Measurements from ENCODE around the gene RTL1. TPM values are rescaled to one million over a fixed set of nuclear protein-coding genes. Genes with fewer than 3 reads are reported as not detected.
A peak's percentile ranks its signal among the peaks of the same experiment; 100 is the strongest.

Gene RTL1
- total and polyA plus RNA-seq, 5 experiments from 2014 or later, result not detected

DNA sequence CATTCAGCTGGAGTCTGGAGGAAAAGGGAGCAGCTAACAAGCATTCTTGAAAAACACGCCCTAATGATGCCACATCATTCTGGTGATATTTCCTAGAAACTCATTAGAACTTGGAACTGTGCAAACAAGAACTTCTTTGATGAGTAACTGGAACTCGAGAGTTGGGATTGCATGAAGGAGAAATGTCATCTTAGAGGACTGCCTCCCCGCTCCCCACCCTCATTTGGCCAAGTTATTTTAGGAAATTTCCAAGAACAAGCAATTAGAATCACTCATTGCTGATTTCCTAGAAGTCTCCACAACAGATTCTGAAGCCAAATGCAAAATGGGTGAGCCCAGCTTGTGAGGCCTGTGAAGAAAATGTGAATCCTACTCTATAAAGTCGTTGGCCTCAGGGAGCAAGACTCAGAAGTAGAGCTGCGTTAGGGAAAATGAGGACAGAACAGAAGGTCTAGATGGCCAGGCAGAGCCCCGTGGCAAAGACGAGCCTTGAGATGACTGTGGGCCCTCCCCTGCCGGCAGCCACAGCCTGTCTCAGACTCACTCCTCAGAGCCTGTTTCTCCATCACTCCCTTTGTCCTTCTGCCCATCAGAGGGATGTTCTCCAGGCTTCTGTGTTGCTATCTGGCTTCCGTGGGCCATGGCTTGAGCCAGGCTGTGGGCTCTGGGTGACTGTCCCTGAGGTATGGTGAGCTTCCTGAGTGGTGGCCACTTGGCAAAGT, 38.4 kb downstream of the RTL1 start:
- Mint-ChIP-seq H3K27me3 (peaks cover 0 to 10% (median 5%) of the 10 kb centered on the region in 5 donors), H3K9me3 (no peaks in the 10 kb centered on the region), H3K4me1 (no peaks in the 10 kb centered on the region), H3K36me3 (no peaks in the 10 kb centered on the region), H3K27ac (no peak overlapping the region), H3K4me3 (no peak overlapping the region)
- DNase-seq (peak in 1 of 10 donors; percentile 4), ATAC-seq (no peak)
- POLR2A ChIA-PET, result no interaction called here

DNA sequence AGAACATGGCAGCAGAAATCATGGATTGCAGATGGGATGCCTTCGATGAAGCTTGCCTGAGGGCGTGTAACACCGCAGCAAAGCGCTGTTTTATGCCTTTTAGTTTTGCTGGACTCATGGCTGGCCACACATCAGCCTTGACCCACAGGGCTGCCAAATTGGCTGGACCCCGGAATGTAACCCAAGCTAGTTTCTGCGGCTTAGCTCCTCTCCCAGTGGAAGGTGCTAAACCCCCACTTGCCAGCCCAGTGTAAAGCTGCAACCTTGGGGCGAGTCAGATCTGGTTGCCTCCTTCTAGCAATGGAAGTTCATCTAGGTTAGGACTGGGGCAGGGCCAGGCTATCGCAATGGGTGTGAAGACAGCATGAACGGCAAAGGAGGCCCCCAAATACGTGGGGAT, 39.3 kb downstream of the RTL1 start:
- H3K4me3 Mint-ChIP-seq, result no peak overlapping the region
- H3K27ac Mint-ChIP-seq, result no peak overlapping the region
- POLR2A ChIA-PET, result no interaction called here
- H3K4me1 Mint-ChIP-seq, result no peaks in the 10 kb centered on the region
- DNase-seq (peak in 1 of 10 donors; percentile 32), ATAC-seq (no peak)
- H3K36me3 Mint-ChIP-seq, result no peaks in the 10 kb centered on the region
- peaks cover 0 to 16% (median 10%) of the 10 kb centered on the region in 5 donors for H3K27me3 Mint-ChIP-seq
- H3K9me3 Mint-ChIP-seq, result no peaks in the 10 kb centered on the region

DNA sequence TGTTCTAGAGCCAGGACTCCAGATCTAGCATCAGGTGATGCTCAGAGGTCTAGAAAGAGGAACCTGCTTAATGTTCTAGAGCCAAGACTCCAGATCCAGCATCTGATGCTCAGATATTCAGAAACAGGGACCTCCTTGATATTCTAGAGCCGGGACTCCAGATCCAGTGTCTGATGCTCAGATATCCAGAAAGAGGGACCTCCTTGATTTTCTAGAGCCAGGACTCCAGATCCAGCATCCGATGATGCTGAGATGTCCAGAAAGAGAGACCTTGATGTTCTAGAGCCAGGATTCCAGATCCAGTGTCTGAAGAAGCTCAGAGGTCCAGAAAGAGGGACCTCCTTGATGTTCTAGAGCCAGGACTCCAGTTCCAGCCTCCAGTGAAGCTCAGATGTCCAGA, 40.7 kb downstream of the RTL1 start:
- Mint-ChIP-seq H3K36me3 (no peaks in the 10 kb centered on the region), H3K27me3 (peaks cover 0 to 16% (median 12%) of the 10 kb centered on the region in 5 donors), H3K4me1 (no peaks in the 10 kb centered on the region), H3K4me3 (no peak overlapping the region), H3K27ac (peak overlapping the region in 1 of 10 donors; percentile 5), H3K9me3 (no peaks in the 10 kb centered on the region)
- DNase-seq (no peak), ATAC-seq (no peak)
- POLR2A ChIA-PET, result no interaction called here

DNA sequence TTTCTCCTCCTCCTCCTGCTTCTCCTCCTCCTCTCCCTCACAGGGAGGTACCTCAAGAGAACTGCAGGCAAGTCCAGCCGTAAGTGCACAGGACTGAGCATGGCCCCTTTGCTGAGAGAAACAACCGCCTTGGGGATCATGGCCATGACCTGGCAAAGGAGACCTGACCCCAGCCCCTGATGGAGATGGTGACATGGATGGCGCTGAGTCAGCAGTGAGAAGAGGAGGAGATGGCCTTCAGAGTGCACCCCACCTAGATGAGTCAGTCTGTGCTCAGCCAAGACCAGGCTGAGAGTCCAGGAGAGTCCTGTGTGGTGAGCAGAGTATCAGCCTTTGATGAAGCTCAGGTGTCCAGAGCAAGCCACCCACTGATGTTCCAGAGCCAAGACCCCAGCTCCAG, 41.2 kb downstream of the RTL1 start:
- H3K27me3 Mint-ChIP-seq, result peaks cover 0 to 16% (median 12%) of the 10 kb centered on the region in 5 donors
- no peaks in the 10 kb centered on the region for H3K9me3 Mint-ChIP-seq
- DNase-seq, result peak in 1 of 10 donors; percentile 50
- H3K27ac Mint-ChIP-seq, result no peak overlapping the region
- H3K36me3 Mint-ChIP-seq, result no peaks in the 10 kb centered on the region
- POLR2A ChIA-PET, result no interaction called here
- no peaks in the 10 kb centered on the region for H3K4me1 Mint-ChIP-seq
- ATAC-seq, result no peak
- no peak overlapping the region for H3K4me3 Mint-ChIP-seq

DNA sequence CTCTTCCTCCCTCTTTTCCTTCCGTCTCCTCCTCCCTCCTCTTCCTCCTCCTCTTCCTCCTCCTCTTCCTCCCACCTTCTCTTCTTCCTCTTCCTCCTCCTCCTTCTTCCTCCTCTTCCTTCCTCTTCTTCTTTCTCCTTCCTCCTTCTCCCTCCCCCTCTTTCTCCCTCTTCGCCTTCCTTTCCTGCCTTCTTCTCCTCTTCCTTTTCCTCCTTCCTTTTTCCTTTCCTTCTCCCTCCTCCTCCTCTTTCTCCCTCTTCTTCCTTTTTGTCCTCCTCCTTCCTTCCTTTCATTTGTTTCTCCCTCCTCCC, 41.6 kb downstream of the RTL1 start:
- DNase-seq (no peak), ATAC-seq (no peak)
- H3K9me3 Mint-ChIP-seq, result no peaks in the 10 kb centered on the region
- peaks cover 0 to 16% (median 12%) of the 10 kb centered on the region in 5 donors for H3K27me3 Mint-ChIP-seq
- no peak overlapping the region for H3K4me3 Mint-ChIP-seq
- POLR2A ChIA-PET, result no interaction called here
- H3K36me3 Mint-ChIP-seq, result no peaks in the 10 kb centered on the region
- no peak overlapping the region for H3K27ac Mint-ChIP-seq
- H3K4me1 Mint-ChIP-seq, result no peaks in the 10 kb centered on the region

DNA sequence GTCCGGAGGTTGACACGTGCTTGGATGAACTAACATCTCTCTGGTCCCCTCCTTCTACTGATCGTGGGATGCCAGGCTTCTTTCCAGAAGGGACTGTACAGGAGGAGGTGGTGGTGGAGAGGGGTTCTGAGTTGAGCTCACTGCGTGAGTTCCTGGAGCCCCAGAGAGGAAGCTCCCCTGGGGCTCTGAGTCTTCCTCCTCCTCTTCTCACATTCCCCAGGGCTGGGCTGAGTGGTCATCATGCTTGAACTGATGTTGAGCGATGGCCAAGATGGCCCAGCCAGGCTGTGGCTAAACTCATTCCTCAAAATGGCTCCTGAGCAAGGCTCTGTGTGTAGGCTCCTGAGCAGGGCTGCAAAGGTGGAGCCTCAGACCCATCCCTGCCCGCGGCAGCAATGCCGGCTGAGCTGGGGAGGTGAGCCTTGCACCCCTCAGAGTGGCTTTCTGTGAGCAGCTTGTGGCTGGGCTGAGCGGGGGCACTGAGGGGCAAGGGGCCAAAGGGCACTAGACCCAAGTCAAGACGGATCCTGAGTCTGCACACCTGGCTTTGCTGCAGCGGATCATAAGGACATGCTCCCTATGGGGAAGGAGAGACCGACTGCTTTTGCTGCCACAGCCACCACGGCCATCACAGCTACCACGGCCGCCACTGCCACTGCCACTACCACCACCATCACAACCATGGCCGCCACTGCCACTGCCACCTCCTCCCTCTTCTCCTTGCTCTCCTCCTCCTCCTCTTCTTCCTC, 42.2 kb downstream of the RTL1 start:
- Mint-ChIP-seq H3K36me3 (no peaks in the 10 kb centered on the region), H3K27me3 (peaks cover 0 to 16% (median 12%) of the 10 kb centered on the region in 5 donors), H3K4me3 (no peak overlapping the region), H3K27ac (no peak overlapping the region), H3K4me1 (no peaks in the 10 kb centered on the region), H3K9me3 (no peaks in the 10 kb centered on the region)
- ATAC-seq (no peak), DNase-seq (peak in 1 of 10 donors; percentile 30)
- POLR2A ChIA-PET, result no interaction called here

DNA sequence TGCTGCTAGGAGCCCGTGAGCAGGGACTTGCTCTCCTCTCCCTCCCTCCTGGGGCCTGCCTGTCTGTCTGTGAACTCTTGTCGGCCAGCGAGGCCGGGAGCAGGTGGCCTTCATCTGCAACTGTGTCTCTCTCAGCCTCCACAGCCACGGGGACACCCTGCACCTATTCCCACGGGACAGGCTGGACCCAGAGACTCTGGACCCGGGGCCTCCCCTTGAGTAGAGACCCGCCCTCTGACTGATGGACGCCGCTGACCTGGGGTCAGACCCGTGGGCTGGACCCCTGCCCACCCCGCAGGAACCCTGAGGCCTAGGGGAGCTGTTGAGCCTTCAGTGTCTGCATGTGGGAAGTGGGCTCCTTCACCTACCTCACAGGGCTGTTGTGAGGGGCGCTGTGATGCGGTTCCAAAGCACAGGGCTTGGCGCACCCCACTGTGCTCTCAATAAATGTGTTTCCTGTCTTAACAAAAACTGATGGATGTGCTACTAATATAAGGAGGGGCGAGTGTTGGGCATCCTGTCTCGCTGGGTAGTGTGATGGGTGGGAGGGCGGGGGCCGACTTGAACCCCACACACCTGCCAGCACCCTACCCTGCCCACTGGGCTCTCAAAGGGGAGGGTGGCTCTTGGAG, 42.9 kb downstream of the RTL1 start:
- H3K4me3 Mint-ChIP-seq, result no peak overlapping the region
- H3K4me1 Mint-ChIP-seq, result no peaks in the 10 kb centered on the region
- ATAC-seq, result no peak
- no peaks in the 10 kb centered on the region for H3K36me3 Mint-ChIP-seq
- peaks cover 0 to 16% (median 10%) of the 10 kb centered on the region in 5 donors for H3K27me3 Mint-ChIP-seq
- POLR2A ChIA-PET, result no interaction called here
- H3K9me3 Mint-ChIP-seq, result no peaks in the 10 kb centered on the region
- H3K27ac Mint-ChIP-seq, result no peak overlapping the region
- DNase-seq, result no peak

DNA sequence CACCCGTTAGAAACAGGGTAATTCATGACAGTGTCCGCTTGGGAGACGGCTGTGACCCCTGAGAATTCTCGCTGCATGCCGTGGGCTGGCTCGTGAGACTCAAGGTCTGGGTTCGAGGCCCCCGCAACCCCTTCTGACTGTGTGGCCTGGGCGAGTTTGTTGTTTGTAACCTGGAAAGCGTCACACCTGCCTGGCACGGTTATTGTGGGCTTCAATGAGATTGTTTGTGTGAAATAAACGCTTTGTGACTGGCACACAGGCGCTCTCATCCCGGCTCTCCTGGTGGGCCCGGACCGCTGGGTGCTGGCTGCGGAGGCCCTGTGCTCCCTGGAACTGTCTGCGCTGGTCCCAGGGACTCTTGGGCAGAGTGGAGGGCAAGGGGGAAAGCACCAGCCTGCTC, 43.7 kb downstream of the RTL1 start:
- H3K9me3 Mint-ChIP-seq, result no peaks in the 10 kb centered on the region
- no peaks in the 10 kb centered on the region for H3K36me3 Mint-ChIP-seq
- no peaks in the 10 kb centered on the region for H3K4me1 Mint-ChIP-seq
- H3K4me3 Mint-ChIP-seq, result no peak overlapping the region
- no peak overlapping the region for H3K27ac Mint-ChIP-seq
- POLR2A ChIA-PET, result no interaction called here
- H3K27me3 Mint-ChIP-seq, result peaks cover 0 to 16% (median 10%) of the 10 kb centered on the region in 5 donors
- DNase-seq (no peak), ATAC-seq (no peak)

DNA sequence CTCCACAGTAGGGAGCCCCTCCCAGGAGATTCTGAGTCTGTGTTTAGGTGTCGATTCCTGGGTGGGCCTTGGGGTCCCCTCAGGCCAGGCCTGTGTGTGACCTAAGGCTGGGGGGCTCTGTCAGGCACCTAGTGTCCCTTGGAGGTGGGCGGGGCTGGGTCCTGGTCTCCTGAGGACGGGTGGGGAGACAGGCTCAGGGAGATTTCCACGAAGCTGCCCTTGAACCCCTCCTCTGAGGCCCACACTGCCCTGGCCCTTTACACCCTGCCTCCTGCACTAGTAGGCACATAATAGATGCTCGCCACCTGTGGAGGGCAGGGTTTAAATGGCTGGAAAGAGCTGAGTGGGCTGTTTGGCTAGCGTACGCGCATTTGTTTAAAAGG, 44.7 kb downstream of the RTL1 start:
- H3K9me3 Mint-ChIP-seq, result no peaks in the 10 kb centered on the region
- DNase-seq (no peak), ATAC-seq (no peak)
- H3K27ac Mint-ChIP-seq, result no peak overlapping the region
- POLR2A ChIA-PET, result no interaction called here
- H3K36me3 Mint-ChIP-seq, result no peaks in the 10 kb centered on the region
- no peak overlapping the region for H3K4me3 Mint-ChIP-seq
- H3K27me3 Mint-ChIP-seq, result peaks cover 0 to 16% (median 10%) of the 10 kb centered on the region in 5 donors
- H3K4me1 Mint-ChIP-seq, result no peaks in the 10 kb centered on the region

DNA sequence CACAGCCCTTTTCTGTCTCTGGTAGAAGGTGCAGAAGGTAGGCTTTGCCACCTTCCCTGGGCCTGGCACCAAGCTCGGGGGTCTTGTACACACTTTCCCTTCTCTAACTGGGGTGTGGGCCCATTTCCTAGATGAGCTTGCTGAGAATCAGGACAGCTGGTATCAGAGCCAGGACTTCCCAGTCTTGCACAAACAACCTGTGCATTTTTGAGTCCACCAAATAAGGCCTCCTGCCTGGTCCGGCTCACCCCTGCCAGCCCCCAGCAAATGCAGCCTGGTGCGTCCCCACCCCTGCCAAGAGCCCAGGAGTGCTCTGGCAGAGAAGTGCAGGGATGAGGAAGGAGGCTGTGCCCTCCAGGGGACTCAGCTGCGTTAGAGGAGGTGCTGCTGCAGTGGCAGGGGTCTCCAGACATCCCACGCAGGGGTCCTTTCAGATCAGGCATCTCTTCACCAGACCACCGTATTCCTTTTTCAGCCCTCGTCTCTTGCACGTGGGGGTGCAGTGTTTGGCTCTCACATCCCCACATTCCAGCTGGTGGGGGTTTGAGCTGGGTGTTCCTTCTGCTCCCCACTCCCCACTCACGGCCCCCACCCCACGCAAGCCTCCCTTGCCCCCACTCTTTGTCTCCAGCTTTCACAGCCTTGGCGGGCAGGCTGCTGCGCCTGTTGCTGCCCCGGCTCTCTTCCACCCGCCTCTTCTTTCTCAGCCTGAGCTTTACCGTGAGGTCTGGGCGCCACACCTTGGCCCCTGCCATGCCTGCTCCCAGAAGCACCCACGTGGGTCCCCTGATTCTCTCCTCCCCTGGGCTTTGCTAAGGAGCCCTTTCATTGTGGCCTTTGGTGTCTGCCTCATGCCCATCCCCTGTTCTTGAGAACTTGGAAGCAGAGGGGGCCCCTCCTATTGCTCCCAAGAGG, 45.3 kb downstream of the RTL1 start:
- H3K36me3 Mint-ChIP-seq, result no peaks in the 10 kb centered on the region
- ATAC-seq (no peak), DNase-seq (peak in 1 of 10 donors; percentile 52)
- H3K27me3 Mint-ChIP-seq, result peaks cover 0 to 16% (median 10%) of the 10 kb centered on the region in 5 donors
- H3K27ac Mint-ChIP-seq, result no peak overlapping the region
- H3K4me3 Mint-ChIP-seq, result no peak overlapping the region
- POLR2A ChIA-PET, result no interaction called here
- no peaks in the 10 kb centered on the region for H3K9me3 Mint-ChIP-seq
- no peaks in the 10 kb centered on the region for H3K4me1 Mint-ChIP-seq

DNA sequence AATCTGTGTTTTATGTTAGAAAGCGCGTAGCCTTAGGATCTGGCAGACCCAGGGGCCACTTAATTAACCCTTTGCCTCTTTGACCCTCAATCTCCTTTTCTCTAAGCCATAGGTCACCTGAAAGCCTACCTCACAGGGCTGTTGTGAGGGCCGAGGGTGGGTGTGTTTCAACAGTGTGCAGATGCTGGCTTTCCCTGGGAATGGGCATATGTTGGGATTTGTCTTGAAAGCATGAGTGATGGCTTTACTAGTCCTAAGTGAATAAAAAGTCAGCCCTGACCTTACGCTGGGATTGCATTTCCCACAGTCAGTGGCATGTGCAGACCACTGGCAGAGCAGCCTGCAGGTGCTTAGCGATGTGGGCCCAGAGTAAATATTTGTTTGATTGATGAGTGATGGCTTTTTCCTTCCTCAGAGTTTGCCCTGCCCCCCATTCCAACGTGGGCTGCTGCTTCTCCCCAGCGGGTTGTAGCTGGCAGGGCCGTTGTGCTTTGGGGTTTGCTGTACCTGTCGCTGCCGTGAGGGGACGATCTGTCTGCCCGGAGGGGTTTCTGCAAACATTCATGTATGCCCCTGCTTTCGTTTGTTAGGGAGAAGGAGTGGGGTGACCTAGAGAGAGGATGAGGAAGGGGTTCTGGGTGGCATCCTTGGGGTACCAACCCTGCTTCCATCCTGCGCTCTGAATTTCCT, 46.1 kb downstream of the RTL1 start:
- POLR2A ChIA-PET, result no interaction called here

More for the DNA sequence above, 46.1 kb downstream of the RTL1 start:
- H3K27ac Mint-ChIP-seq, result no peak overlapping the region
- H3K36me3 Mint-ChIP-seq, result no peaks in the 10 kb centered on the region
- no peak overlapping the region for H3K4me3 Mint-ChIP-seq
- ATAC-seq, result no peak
- no peak for DNase-seq
- H3K9me3 Mint-ChIP-seq, result no peaks in the 10 kb centered on the region
- H3K27me3 Mint-ChIP-seq, result peaks cover 0 to 16% (median 10%) of the 10 kb centered on the region in 5 donors
- no peaks in the 10 kb centered on the region for H3K4me1 Mint-ChIP-seq

All from naive thymus-derived CD8-positive, alpha-beta T cell (primary cell).